H1 (cell line): ENCODE measurements around the gene HEATR9. TPM values are rescaled to one million over a fixed set of nuclear protein-coding genes. Genes with fewer than 3 reads are reported as not detected.

Experiments used
- CTCF ChIA-PET: fragments of 300-600 bp; sonication (Branson Sonifier 250); formaldehyde crosslinking; loops from one replicate; lab custom pipeline; 2021; ENCODE audit not compliant: partially characterized antibody; lab: Charles Lee
- POLR2A ChIA-PET: fragments of 300-600 bp; sonication (Branson Sonifier 250); formaldehyde crosslinking; loops from one replicate; lab custom pipeline; 2021; ENCODE audit warnings: inconsistent platforms; ENCODE audit not compliant: partially characterized antibody; lab: Charles Lee
- DNase-seq, 2 experiments: peaks; one replicate each; pipeline versions ENCODE4 v3.0.0 to v3.0.0-alpha.2; 2010 to 2022; ENCODE audit warnings: low spot score in 2 of 2, low read depth in 1 of 2, mixed read lengths in 1 of 2
- FAIRE-seq: peaks from 2 replicates; lab custom pipeline; 2011; peaks lifted over from hg19 to GRCh38; lab: Jason Lieb, UNC
- H2AFZ ChIP-seq: 2 replicates; pipeline ENCODE4 v1.8.1; 2012; ENCODE audit warnings: low read length, inconsistent platforms
- H2AK5ac ChIP-seq: 2 replicates; pipeline ENCODE4 v1.6.1; 2013; ENCODE audit warnings: low read depth, low read length
- H2BK120ac ChIP-seq: replicated peaks from 2 replicates; pipeline ENCODE3; 2013; ENCODE audit warnings: low read depth, low read length, inconsistent platforms
- H2BK12ac ChIP-seq: 2 replicates; pipeline ENCODE4 v1.6.1; 2013; ENCODE audit warnings: low read depth, low read length
- H2BK15ac ChIP-seq: 2 replicates; pipeline ENCODE4 v1.6.1; 2013; ENCODE audit warnings: low read length
- H2BK20ac ChIP-seq: 2 replicates; pipeline ENCODE4 v1.6.1; 2013; ENCODE audit warnings: low read length
- H2BK5ac ChIP-seq: 2 replicates; pipeline ENCODE4 v1.6.1; 2013; ENCODE audit warnings: low read depth, low read length
- H3K14ac ChIP-seq: 2 replicates; pipeline ENCODE4 v1.6.1; 2013; ENCODE audit warnings: inconsistent platforms; ENCODE audit not compliant: insufficient read length
- H3K18ac ChIP-seq: 2 replicates; pipeline ENCODE4 v1.6.1; 2013; ENCODE audit warnings: low read length; ENCODE audit errors: extremely low read depth
- H3K23ac ChIP-seq: 2 replicates; pipeline ENCODE4 v1.6.1; 2013; ENCODE audit warnings: inconsistent platforms; ENCODE audit not compliant: insufficient read length
- H3K23me2 ChIP-seq: 2 replicates; pipeline ENCODE4 v1.6.1; 2013; ENCODE audit warnings: low read depth, low read length
- H3K27ac ChIP-seq: 2 replicates; pipeline ENCODE4 v1.6.1; 2011; ENCODE audit warnings: low read depth, low read length, inconsistent platforms
- H3K27me3 ChIP-seq, 4 experiments: replicated peaks in 1 of 4; 1 replicate in 1 of 4; 2 replicates in 3 of 4; pipeline versions ENCODE4 v1.6.1 to v1.8.1; 2011 to 2013; ENCODE audit warnings: low read length in 3 of 4, mild to moderate bottlenecking in 3 of 4, inconsistent platforms in 2 of 4, mixed read lengths in 2 of 4, moderate library complexity in 1 of 4; ENCODE audit not compliant: control insufficient read depth in 3 of 4, insufficient read depth in 3 of 4; ENCODE audit errors: extremely low read depth in 1 of 4
- H3K36me3 ChIP-seq, 4 experiments: 2 replicates each; pipeline versions ENCODE4 v1.6.1 to v1.8.1; 2011 to 2013; ENCODE audit warnings: mild to moderate bottlenecking in 4 of 4, low read length in 3 of 4, moderate library complexity in 2 of 4, control low read depth in 1 of 4, inconsistent platforms in 1 of 4; ENCODE audit not compliant: insufficient read depth in 4 of 4, control insufficient read depth in 2 of 4
- H3K4ac ChIP-seq: replicated peaks from 2 replicates; pipeline ENCODE3; 2013; ENCODE audit warnings: low read length, low read depth, mixed read lengths, inconsistent platforms; ENCODE audit not compliant: insufficient read length
- H3K4me1 ChIP-seq, 4 experiments: replicated peaks in 1 of 4; 1 replicate in 1 of 4; 2 replicates in 3 of 4; pipeline versions ENCODE4 v1.6.1 to v1.8.1; 2011 to 2013; ENCODE audit warnings: low read length in 3 of 4, inconsistent platforms in 2 of 4, mixed read lengths in 1 of 4; ENCODE audit not compliant: insufficient read depth in 4 of 4, control insufficient read depth in 3 of 4
- H3K4me2 ChIP-seq, 2 experiments: 2 replicates each; pipeline versions ENCODE4 v1.6.1 to v1.8.1; 2011 to 2013; ENCODE audit warnings: low read depth in 2 of 2, low read length in 2 of 2, control low read depth in 1 of 2, inconsistent platforms in 1 of 2, mild to moderate bottlenecking in 1 of 2; ENCODE audit not compliant: insufficient read depth in 1 of 2
- H3K4me3 ChIP-seq, 4 experiments: fragments of 200-600, 300-600 bp in 1 of 4; sonication (generic), shearing (Covaris generic), sonication (Bioruptor Twin) in 1 of 4; 2 replicates each; pipeline versions ENCODE4 v1.5.1 to v1.8.1; 2011 to 2016; ENCODE audit warnings: low read length in 4 of 4, low read depth in 3 of 4, control low read depth in 2 of 4, inconsistent platforms in 2 of 4, mild to moderate bottlenecking in 2 of 4, mixed read lengths in 1 of 4, moderate library complexity in 1 of 4; ENCODE audit not compliant: insufficient read depth in 2 of 4; ENCODE audit errors: extremely low read depth in 1 of 4
- H3K56ac ChIP-seq: replicated peaks from 2 replicates; pipeline ENCODE3; 2013; ENCODE audit warnings: low read depth, mild to moderate bottlenecking, mixed read lengths, low read length, inconsistent platforms; ENCODE audit not compliant: insufficient read length
- H3K79me1 ChIP-seq: 2 replicates; pipeline ENCODE4 v1.6.1; 2013; ENCODE audit warnings: low read depth, low read length, control low read depth
- H3K79me2 ChIP-seq, 2 experiments: 2 replicates each; pipeline versions ENCODE4 v1.6.1 to v1.8.1; 2012 to 2013; ENCODE audit warnings: low read length in 2 of 2, mild to moderate bottlenecking in 2 of 2, inconsistent platforms in 1 of 2; ENCODE audit not compliant: insufficient read depth in 2 of 2, control insufficient read depth in 1 of 2
- H3K9ac ChIP-seq, 4 experiments: replicated peaks in 1 of 4; 1 replicate in 1 of 4; 2 replicates in 3 of 4; pipeline versions ENCODE4 v1.6.1 to v1.8.1; 2011 to 2013; ENCODE audit warnings: low read depth in 3 of 4, low read length in 3 of 4, control low read depth in 2 of 4, mild to moderate bottlenecking in 2 of 4, moderate library complexity in 2 of 4, inconsistent platforms in 1 of 4; ENCODE audit errors: extremely low read depth in 1 of 4
- H3K9me3 ChIP-seq, 2 experiments: 2 replicates each; pipeline versions ENCODE4 v1.6.1 to v1.8.1; 2012 to 2013; ENCODE audit warnings: mild to moderate bottlenecking in 2 of 2, moderate library complexity in 2 of 2, control low read depth in 1 of 2, inconsistent platforms in 1 of 2, low read depth in 1 of 2, low read length in 1 of 2, mixed read lengths in 1 of 2; ENCODE audit not compliant: insufficient read depth in 2 of 2
- H4K20me1 ChIP-seq, 2 experiments: replicated peaks in 1 of 2; 2 replicates each; pipeline versions ENCODE3 to v1.8.1; 2011 to 2013; ENCODE audit warnings: inconsistent platforms in 2 of 2, low read length in 2 of 2, mild to moderate bottlenecking in 1 of 2; ENCODE audit not compliant: insufficient read depth in 2 of 2, control insufficient read depth in 1 of 2
- H4K5ac ChIP-seq: 2 replicates; pipeline ENCODE4 v1.6.1; 2013; ENCODE audit warnings: low read length, low read depth, mixed read lengths, inconsistent platforms; ENCODE audit not compliant: insufficient read length
- H4K8ac ChIP-seq: 2 replicates; pipeline ENCODE4 v1.8.0; 2013; ENCODE audit warnings: mild to moderate bottlenecking, moderate library complexity, low read length, inconsistent platforms; ENCODE audit not compliant: insufficient read depth; ENCODE audit errors: extremely low read depth
- H4K91ac ChIP-seq: replicated peaks from 2 replicates; pipeline ENCODE3; 2013; ENCODE audit warnings: low read length, mixed read lengths, inconsistent platforms; ENCODE audit not compliant: insufficient read length
- WGBS, 2 experiments: shearing (Covaris generic) in 1 of 2; methylation state at CpG; one replicate each; pipeline versions ENCODE4 v1.1.6 to v1.1.7; 2013 to 2015; ENCODE audit warnings: low lambda C conversion rate in 2 of 2, mixed read lengths in 2 of 2, inconsistent platforms in 1 of 2, low coverage in 1 of 2, missing lambda C conversion rate in 1 of 2; ENCODE audit not compliant: insufficient replicate concordance in 2 of 2, insufficient coverage in 1 of 2, insufficient read length in 1 of 2; ENCODE audit errors: extremely low coverage in 1 of 2, missing lambda C conversion rate in 1 of 2; 5-methylcytosine and 5-hydroxymethylcytosine counted together
- polyA plus RNA-seq, 7 experiments: library from polyadenylated mRNA; depleted of rRNA in 3 of 7; stranded (reverse) in 5 of 7; unstranded in 2 of 7; fragments of >200 nt in 5 of 7; fragments of 200-250 nt in 2 of 7; gene quantifications; 1 replicate in 5 of 7; 2 replicates in 1 of 7; 4 replicates in 1 of 7; pipeline versions ENCODE4 v1.2.1 to v1.2.3, GENCODE V29; 2011 to 2013; ENCODE audit warnings: missing spikeins in 2 of 7, mixed read lengths in 2 of 7
- total RNA-seq: library from RNA; stranded (reverse); fragmentation: NEBNext Ultra II Directional; extraction: Animal tissue kit (Norgen Biotek cat#: 25700); gene quantifications from 2 replicates; pipeline ENCODE4 v1.2.1, GENCODE V29; 2021

The HEATR9 gene
- total and polyA plus RNA-seq, 2 of the 8 experiments (the other 6 are each of a cell fraction or from before 2014, with no cell fraction given): not detected

DNA sequence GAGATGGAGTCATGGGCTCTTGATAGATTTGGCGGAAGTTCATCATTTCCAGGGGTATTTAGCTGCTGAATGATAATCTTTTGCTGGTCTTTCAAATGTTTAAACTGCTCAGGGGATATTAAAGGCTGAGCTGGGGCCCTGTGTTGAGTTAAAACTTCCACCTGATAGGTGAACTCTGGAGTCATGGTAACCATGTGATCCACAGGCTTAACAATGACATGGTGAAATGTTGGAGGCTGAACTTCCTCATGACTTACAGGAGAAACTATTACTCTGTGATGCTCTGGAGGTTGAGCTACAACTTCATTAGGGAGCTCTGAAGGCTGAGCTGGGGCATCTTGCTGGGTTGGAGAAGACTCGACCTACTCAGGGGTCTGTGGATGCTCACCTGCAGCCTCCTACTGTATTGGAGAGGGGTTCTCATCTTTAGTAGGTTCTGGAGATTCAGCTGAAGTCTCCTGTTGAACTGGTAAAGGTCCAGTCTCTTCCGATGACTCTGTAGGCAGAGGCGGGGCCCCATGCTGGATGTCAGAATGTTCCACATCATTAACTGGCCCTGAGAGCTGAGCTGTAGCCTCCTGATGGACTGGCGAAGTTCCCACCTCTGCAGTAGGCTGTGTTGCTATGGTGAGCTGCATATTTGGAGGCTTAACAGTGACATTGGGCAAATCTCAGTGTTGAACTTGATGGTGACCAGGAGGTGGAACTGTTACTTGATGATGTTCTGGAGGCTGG is 37.7 kb upstream of the HEATR9 start:
- H3K36me3 ChIP-seq: no peaks in the 10 kb centered on the region; a peak in 2 of 8 replicates
- no peak overlapping the region for H3K23ac ChIP-seq
- WGBS, 2 experiments: 85% methylated on average over 5 of the region's 5 CpGs; no CpG with 5 or more reads in 1 of the 2 experiments
- H3K4me1 ChIP-seq: no peaks in the 10 kb centered on the region
- DNase-seq (no peak), FAIRE-seq (no peak)
- no peak overlapping the region for H2AFZ ChIP-seq
- no peaks in the 10 kb centered on the region for H3K27me3 ChIP-seq
- no peak overlapping the region for H3K56ac ChIP-seq
- no peak overlapping the region for H4K91ac ChIP-seq
- no peak overlapping the region for H2BK15ac ChIP-seq
- no peak overlapping the region for H2BK12ac ChIP-seq
- no peak overlapping the region for H3K4me3 ChIP-seq
- H3K4ac ChIP-seq: no peak overlapping the region
- CTCF ChIA-PET: interaction anchor here (1.2 kb wide), 1 partner anchor 10 kb away, joined by 3 read pairs; no protein-coding TSS in a partner anchor
- no peak overlapping the region for H3K4me2 ChIP-seq
- POLR2A ChIA-PET: no interaction called here
- H2BK5ac ChIP-seq: no peak overlapping the region
- no peak overlapping the region for H2AK5ac ChIP-seq
- no peak overlapping the region for H2BK120ac ChIP-seq
- H2BK20ac ChIP-seq: no peak overlapping the region
- no peaks in the 10 kb centered on the region for H4K20me1 ChIP-seq
- H4K8ac ChIP-seq: no peak overlapping the region
- no peak overlapping the region for H3K14ac ChIP-seq
- H4K5ac ChIP-seq: no peak overlapping the region
- H3K27ac ChIP-seq: no peak overlapping the region
- peaks cover 4 to 6% of the 10 kb centered on the region in 2 experiments; a peak in 2 of 4 replicates for H3K9me3 ChIP-seq
- H3K79me1 ChIP-seq: no peaks in the 10 kb centered on the region
- no peaks in the 10 kb centered on the region; a peak in 1 of 4 replicates for H3K79me2 ChIP-seq
- H3K9ac ChIP-seq: no peak overlapping the region
- H3K18ac ChIP-seq: no peak overlapping the region
- H3K23me2 ChIP-seq: no peaks in the 10 kb centered on the region
